ENCODE results near the gene ARL6IP6.

The ARL6IP6 gene

DNA sequence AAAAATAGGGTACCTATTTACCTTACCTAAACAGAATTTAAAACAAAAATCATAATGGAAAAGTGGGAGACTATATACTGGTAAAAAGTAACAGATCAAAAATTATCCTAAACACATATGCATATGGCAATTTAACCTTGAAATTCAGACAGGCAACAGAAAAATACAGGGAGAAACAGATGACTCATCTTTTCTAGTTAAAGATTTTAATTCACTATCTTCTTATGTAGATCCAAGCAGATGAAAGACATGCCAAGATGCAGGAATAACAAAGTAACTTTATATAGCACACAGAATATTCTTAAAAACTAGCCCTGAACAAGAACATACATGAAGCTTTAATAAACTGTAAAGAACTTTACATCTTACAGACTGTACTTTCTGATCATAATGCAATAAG lies 32.1 kb upstream of the ARL6IP6 start:
- peak in 1 of 2 donors; percentile 5 for DNase-seq (ENCODE audit: low read depth in 2 of 2)
- TF ChIP-seq, protein P1, sequence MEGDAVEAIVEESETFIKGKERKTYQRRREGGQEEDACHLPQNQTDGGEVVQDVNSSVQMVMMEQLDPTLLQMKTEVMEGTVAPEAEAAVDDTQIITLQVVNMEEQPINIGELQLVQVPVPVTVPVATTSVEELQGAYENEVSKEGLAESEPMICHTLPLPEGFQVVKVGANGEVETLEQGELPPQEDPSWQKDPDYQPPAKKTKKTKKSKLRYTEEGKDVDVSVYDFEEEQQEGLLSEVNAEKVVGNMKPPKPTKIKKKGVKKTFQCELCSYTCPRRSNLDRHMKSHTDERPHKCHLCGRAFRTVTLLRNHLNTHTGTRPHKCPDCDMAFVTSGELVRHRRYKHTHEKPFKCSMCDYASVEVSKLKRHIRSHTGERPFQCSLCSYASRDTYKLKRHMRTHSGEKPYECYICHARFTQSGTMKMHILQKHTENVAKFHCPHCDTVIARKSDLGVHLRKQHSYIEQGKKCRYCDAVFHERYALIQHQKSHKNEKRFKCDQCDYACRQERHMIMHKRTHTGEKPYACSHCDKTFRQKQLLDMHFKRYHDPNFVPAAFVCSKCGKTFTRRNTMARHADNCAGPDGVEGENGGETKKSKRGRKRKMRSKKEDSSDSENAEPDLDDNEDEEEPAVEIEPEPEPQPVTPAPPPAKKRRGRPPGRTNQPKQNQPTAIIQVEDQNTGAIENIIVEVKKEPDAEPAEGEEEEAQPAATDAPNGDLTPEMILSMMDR (IDR thresholded peaks at IDR 0.05; ENCODE audit: low read depth, low read length) = no peak
- no peak overlapping the region for H3K4me3 ChIP-seq (replicated peaks in 1 of 2; ENCODE audit: low read depth in 2 of 2, low read length in 2 of 2)

DNA sequence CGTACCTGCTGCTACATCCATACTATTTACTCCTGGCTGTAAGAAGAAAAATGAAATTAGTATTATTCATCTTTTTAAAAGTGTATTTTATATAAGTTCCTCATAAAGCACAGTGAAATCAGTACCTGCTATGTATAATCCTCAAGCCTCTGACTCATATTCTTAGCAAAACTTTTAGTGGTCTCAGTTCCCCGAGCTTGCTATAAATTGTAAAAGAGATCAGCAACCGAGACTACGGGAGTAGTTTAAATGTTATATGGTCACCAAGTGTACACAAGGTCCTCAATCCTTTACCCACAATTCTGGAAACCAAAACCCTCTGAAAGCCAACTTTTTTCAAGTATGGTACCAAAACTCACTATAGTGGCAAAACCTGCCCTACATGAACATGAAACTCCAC lies 25.4 kb upstream of the ARL6IP6 start:
- no peak overlapping the region for H3K4me3 ChIP-seq (replicated peaks in 1 of 2; ENCODE audit: low read depth in 2 of 2, low read length in 2 of 2)
- no peak for DNase-seq (ENCODE audit: low read depth in 2 of 2)
- TF ChIP-seq, protein P1 (IDR thresholded peaks at IDR 0.05; ENCODE audit: low read depth, low read length) = no peak

DNA sequence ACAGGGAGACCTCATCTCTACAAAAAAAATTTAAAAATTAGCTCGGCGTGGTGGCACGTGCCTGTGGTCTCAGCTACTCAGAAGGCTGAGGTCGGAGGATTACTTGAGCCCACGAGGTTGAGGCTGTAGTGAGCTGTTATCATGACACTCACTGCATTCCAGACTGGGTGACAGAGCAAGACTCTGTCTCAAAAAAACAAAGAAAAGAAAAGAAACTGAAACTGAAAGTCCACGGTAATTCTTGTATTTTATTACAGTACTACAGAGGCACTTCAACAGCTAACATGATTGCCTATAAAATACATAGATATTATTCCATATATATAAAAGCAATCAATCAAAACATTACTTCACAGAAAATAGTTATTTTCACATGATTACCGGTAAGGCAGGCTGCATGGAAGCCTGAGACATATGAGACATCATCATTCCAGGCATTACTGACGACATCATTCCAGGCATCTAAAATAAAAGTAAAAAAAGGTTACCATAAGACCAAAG lies 24.2 kb upstream of the ARL6IP6 start:
- peak; percentile 56 to 84 for DNase-seq (ENCODE audit: low read depth in 2 of 2)
- TF ChIP-seq, protein P1 (IDR thresholded peaks at IDR 0.05; ENCODE audit: low read depth, low read length) = no peak
- H3K4me3 ChIP-seq (replicated peaks in 1 of 2; ENCODE audit: low read depth in 2 of 2, low read length in 2 of 2) = peak overlapping the region in 1 of 2 donors; percentile 44

DNA sequence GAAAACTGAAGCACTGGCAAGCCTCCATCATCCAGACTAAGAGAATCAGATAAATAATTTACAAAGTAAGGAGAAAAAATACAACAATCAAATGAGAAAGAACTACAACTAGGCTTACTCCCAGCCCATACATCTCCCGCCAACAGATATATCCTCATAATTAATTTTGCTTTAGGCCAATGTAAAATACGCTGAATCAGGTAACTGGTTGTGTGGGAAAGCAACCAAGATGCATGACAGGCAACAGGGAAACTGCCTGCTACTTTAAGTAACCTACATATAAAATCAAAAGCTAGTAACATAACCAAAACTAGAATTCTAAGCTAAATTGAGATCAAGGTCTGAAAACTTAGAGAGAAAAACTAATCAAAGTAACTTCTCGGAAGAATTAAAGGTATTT lies 22.7 kb upstream of the ARL6IP6 start:
- H3K4me3 ChIP-seq (replicated peaks in 1 of 2; ENCODE audit: low read depth in 2 of 2, low read length in 2 of 2) = no peak overlapping the region
- TF ChIP-seq, protein P1 (IDR thresholded peaks at IDR 0.05; ENCODE audit: low read depth, low read length) = no peak
- DNase-seq (ENCODE audit: low read depth in 2 of 2) = no peak

DNA sequence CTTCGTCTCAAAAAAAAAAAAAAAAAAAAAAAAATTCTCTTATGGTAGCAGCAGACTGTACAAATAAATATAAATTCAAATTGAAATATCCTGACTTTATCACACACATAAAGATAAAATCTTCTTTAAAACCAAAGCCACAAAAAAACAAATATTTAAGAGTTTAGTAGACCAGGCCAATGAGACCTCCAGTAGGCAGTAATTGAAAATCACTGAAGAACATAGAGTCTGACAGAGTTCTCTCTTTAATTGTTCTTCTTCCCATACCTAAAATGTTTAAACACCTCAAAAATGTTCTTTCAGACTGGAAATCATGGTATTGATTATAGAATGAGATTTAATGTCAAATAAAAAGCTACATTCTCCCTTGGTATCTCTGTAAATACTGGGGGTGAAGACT lies 21.9 kb upstream of the ARL6IP6 start:
- H3K4me3 ChIP-seq (replicated peaks in 1 of 2; ENCODE audit: low read depth in 2 of 2, low read length in 2 of 2) = no peak overlapping the region
- TF ChIP-seq, protein P1 (IDR thresholded peaks at IDR 0.05; ENCODE audit: low read depth, low read length) = no peak
- no peak for DNase-seq (ENCODE audit: low read depth in 2 of 2)

DNA sequence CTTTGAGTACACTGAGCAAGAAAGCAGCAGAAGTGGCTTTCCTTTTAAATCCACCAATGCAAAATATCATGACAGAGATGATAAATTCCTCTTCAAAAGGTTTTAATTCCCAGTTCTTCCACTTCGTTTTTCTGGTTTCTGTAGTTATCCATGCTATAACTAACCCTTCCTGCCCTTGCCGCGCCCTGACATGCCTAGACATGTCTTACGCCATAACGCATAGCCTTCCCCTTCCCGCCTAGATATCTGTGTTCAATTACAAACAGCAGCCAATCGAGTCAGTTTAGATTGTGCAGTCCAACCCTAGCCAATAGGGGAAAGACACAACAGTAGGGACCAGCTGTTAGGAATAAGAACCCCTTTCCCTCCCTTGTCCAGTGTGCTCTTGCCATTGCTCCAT lies 17.2 kb upstream of the ARL6IP6 start:
- TF ChIP-seq, protein P1 (IDR thresholded peaks at IDR 0.05; ENCODE audit: low read depth, low read length) = no peak
- no peak overlapping the region for H3K4me3 ChIP-seq (replicated peaks in 1 of 2; ENCODE audit: low read depth in 2 of 2, low read length in 2 of 2)
- DNase-seq (ENCODE audit: low read depth in 2 of 2) = no peak

DNA sequence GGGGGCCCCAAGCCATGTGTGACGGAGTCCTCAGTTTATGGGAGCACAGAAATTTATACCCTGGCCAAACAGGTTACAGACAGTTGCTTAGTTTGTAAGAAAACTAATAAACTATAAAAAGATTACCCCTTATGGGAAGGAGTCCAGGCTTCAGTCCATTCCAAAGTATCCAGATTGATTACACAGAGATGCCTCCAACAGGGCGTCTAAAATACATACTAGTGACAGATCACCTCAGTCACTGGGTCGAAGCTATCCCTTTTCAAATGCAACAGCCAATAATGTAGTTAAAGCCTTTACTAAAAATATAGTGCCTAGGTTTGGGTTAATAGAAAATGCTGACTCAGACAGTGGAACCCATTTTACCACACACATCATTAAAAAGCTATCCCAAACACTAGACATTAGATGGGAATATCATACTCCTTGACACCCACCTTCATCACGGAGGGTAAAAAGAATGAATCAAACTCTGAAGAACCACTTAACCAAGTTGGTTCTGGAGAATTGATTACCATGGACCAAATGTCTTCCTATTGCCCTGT lies 11.9 kb upstream of the ARL6IP6 start:
- no peak for DNase-seq (ENCODE audit: low read depth in 2 of 2)
- no peak overlapping the region for H3K4me3 ChIP-seq (replicated peaks in 1 of 2; ENCODE audit: low read depth in 2 of 2, low read length in 2 of 2)
- TF ChIP-seq, protein P1 (IDR thresholded peaks at IDR 0.05; ENCODE audit: low read depth, low read length) = no peak

Measured in cardiac fibroblast (primary cell).